PC-9 (cell line): ENCODE results near the gene TSNAX.

ENCODE experiments used
- EZH2 ChIP-seq: fragments of 200-600 bp; sonication (generic); IDR thresholded peaks from 2 replicates; pipeline ENCODE4 v1.8.0; 2017; ENCODE audit warnings: antibody characterized with exemption, low read depth
- TF ChIP-seq, protein P1 (sequence below): fragments of 200-600 bp; sonication (generic); conservative IDR thresholded peaks from 2 replicates; pipeline ENCODE4 v1.6.1; 2017; ENCODE audit warnings: mixed run types, antibody characterized with exemption, mild to moderate bottlenecking, moderate library complexity

DNA sequence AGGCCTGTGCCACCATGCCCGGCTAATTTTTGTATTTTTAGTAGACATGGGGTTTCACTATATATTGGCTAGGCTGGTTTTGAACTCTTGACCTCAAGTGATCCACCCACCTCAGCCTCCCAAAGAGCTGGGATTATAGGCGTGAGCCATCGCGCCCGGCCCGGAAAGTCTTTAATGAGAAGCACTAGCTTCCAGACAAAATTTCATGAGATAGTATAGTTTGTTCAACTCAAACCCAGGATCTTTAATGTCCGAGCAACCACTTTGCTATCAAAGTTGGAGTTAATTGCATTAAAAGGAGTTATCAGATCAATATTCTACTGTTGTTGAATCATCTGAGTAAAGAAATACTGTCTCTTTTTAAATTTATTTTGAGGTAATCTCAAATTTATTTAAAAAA is 4.8 kb downstream of the TSNAX start:
- TF ChIP-seq, protein P1, sequence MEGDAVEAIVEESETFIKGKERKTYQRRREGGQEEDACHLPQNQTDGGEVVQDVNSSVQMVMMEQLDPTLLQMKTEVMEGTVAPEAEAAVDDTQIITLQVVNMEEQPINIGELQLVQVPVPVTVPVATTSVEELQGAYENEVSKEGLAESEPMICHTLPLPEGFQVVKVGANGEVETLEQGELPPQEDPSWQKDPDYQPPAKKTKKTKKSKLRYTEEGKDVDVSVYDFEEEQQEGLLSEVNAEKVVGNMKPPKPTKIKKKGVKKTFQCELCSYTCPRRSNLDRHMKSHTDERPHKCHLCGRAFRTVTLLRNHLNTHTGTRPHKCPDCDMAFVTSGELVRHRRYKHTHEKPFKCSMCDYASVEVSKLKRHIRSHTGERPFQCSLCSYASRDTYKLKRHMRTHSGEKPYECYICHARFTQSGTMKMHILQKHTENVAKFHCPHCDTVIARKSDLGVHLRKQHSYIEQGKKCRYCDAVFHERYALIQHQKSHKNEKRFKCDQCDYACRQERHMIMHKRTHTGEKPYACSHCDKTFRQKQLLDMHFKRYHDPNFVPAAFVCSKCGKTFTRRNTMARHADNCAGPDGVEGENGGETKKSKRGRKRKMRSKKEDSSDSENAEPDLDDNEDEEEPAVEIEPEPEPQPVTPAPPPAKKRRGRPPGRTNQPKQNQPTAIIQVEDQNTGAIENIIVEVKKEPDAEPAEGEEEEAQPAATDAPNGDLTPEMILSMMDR, result no peak
- no peak for TF ChIP-seq EZH2
